Activated naive CD4-positive, alpha-beta T cell treated with anti-CD3 and anti-CD28 coated beads for 36 hours (primary cell): ENCODE results near the gene LTA. TPM values are rescaled to one million over a fixed set of nuclear protein-coding genes. Genes with fewer than 3 reads are reported as not detected.

Experiments
- CTCF ChIA-PET: fragments of 350-600 bp; sonication (Branson Sonifier 250); formaldehyde crosslinking; loops from one replicate; lab custom pipeline; 2021; ENCODE audit warnings: antibody characterized with exemption; lab: Charles Lee
- DNase-seq: peaks from one replicate; pipeline ENCODE4 v3.0.0-alpha.2; 2020
- H3K27ac Mint-ChIP-seq: one replicate; pipeline ENCODE4 v1.8.0; 2021; ENCODE audit warnings: mild to moderate bottlenecking, mixed read lengths
- H3K27me3 Mint-ChIP-seq: one replicate; pipeline ENCODE4 v1.8.0; 2021; ENCODE audit warnings: low read depth, mixed read lengths
- H3K36me3 Mint-ChIP-seq: one replicate; pipeline ENCODE4 v1.8.0; 2021; ENCODE audit warnings: low read depth, mixed read lengths
- H3K4me1 Mint-ChIP-seq: one replicate; pipeline ENCODE4 v1.8.0; 2021; ENCODE audit warnings: low read depth, mixed read lengths
- H3K4me3 Mint-ChIP-seq: one replicate; pipeline ENCODE4 v1.8.0; 2021; ENCODE audit warnings: mild to moderate bottlenecking, moderate library complexity, mixed read lengths
- H3K9me3 Mint-ChIP-seq: one replicate; pipeline ENCODE4 v1.8.0; 2021; ENCODE audit warnings: mixed read lengths
- intact Hi-C: fragments of 100-400 bp; cut with micrococcal nuclease; formaldehyde crosslinking; loops from one replicate; pipeline ENCODE4 v1.15.1; 2023
- total RNA-seq, 2 experiments: library from RNA; stranded (reverse); gene quantifications; one replicate each; pipeline ENCODE4 v1.2.3, GENCODE V29; 2021

Gene LTA
- total RNA-seq, 2 experiments from 2014 or later, result 165 to 173 TPM

- H3K4me3 Mint-ChIP-seq, result peak overlapping the region; percentile 83
- no peak for DNase-seq
- H3K4me1 Mint-ChIP-seq, result peaks cover 40% of the 10 kb centered on the region
- peak overlapping the region; percentile 97 for H3K27ac Mint-ChIP-seq
- no peaks in the 10 kb centered on the region for H3K9me3 Mint-ChIP-seq
- CTCF ChIA-PET, result interaction anchor here (0.5 to 1.1 kb wide), 6 partner anchors 12 to 127 kb away, joined by 3 to 7 read pairs (median 4); partner anchors contain the start of gene ATP6V1G2
- intact Hi-C loops, result no loop called here
- H3K27me3 Mint-ChIP-seq, result no peaks in the 10 kb centered on the region
- H3K36me3 Mint-ChIP-seq, result peaks cover 61% of the 10 kb centered on the region
These were observed 49.9 kb downstream of the LTA start for GRCh38 chr6:31621991-31622390.

- no peaks in the 10 kb centered on the region for H3K9me3 Mint-ChIP-seq
- peaks cover 36% of the 10 kb centered on the region for H3K4me1 Mint-ChIP-seq
- CTCF ChIA-PET, result interaction anchor here (0.5 to 1.1 kb wide), 6 partner anchors 12 to 219 kb away, joined by 3 to 5 read pairs (median 4); partner anchors contain the start of gene ATP6V1G2
- intact Hi-C loops, result no loop called here
- H3K27me3 Mint-ChIP-seq, result no peaks in the 10 kb centered on the region
- no peak for DNase-seq
- H3K27ac Mint-ChIP-seq, result peak overlapping the region; percentile 97
- peaks cover 65% of the 10 kb centered on the region for H3K36me3 Mint-ChIP-seq
- H3K4me3 Mint-ChIP-seq, result peak overlapping the region; percentile 83
These were observed 50.6 kb downstream of the LTA start for GRCh38 chr6:31622684-31623091.

Other genes starting within 250 kb of the LTA start
- 1,000 to 10,000 TPM; 3,225 to 3,295 TPM for gene HLA-B, start 215.1 kb upstream of the LTA start, total RNA-seq
- gene MICA, start 168.7 kb upstream of the LTA start, total RNA-seq, result 10 to 100 TPM; 10.2 to 10.4 TPM
- 10 to 100 TPM; 21.4 to 22.6 TPM for gene MICB, start 74.1 kb upstream of the LTA start, total RNA-seq
- not detected for gene MCCD1, start 43.3 kb upstream of the LTA start, total RNA-seq
- 100 to 1,000 TPM; 600 to 624 TPM for gene DDX39B, start 30.3 kb upstream of the LTA start, total RNA-seq
- gene ATP6V1G2, start 25.7 kb upstream of the LTA start, total RNA-seq, result 1 to 10 TPM; 1.2 to 1.4 TPM
- gene NFKBIL1, start 24.7 kb upstream of the LTA start, total RNA-seq, result 10 to 100 TPM; 20.4 to 20.6 TPM
- 10 to 100 TPM; 31.6 to 33.2 TPM for gene TNF, start 3.3 kb downstream of the LTA start, total RNA-seq
- 10 to 100 TPM; 50.5 to 52.3 TPM for gene LTB, start 10.1 kb downstream of the LTA start, total RNA-seq
- gene LST1, start 14.0 kb downstream of the LTA start, total RNA-seq, result 10 to 100 TPM; 11.5 to 12.5 TPM
- 1 to 10 TPM; 2.8 TPM for gene NCR3, start 20.7 kb downstream of the LTA start, total RNA-seq
- gene AIF1, start 42.9 kb downstream of the LTA start, total RNA-seq, result 100 to 1,000 TPM; 120 to 129 TPM
- 100 to 1,000 TPM; 283 to 304 TPM for gene PRRC2A, start 48.4 kb downstream of the LTA start, total RNA-seq
- 100 to 1,000 TPM; 286 to 295 TPM for gene BAG6, start 80.4 kb downstream of the LTA start, total RNA-seq
- 1 to 10 TPM; 2.6 to 3.7 TPM for gene APOM, start 83.6 kb downstream of the LTA start, total RNA-seq
- 1 to 10 TPM; 8.8 to 9.0 TPM for gene C6orf47, start 88.5 kb downstream of the LTA start, total RNA-seq
- gene GPANK1, start 92.7 kb downstream of the LTA start, total RNA-seq, result 10 to 100 TPM; 31.2 to 32.4 TPM
- 100 to 1,000 TPM; 215 to 219 TPM for gene CSNK2B, start 93.8 kb downstream of the LTA start, total RNA-seq
- 1 to 10 TPM; 6.4 to 6.5 TPM for gene LY6G5B, start 97.7 kb downstream of the LTA start, total RNA-seq
- gene LY6G5C, start 108.8 kb downstream of the LTA start, total RNA-seq, result 1 to 10 TPM in 1 of 2 experiments, under 1 TPM in 1; 0.93 to 1.4 TPM
- gene ABHD16A, start 131.0 kb downstream of the LTA start, total RNA-seq, result 10 to 100 TPM; 19.9 to 22.5 TPM
- not detected for gene LY6G6F, start 134.6 kb downstream of the LTA start, total RNA-seq
- not detected for gene LY6G6D, start 143.1 kb downstream of the LTA start, total RNA-seq
- gene LY6G6C, start 149.5 kb downstream of the LTA start, total RNA-seq, result not detected
- under 1 TPM in 1 of 2 experiments, not detected in 1; 0.49 TPM for gene MPIG6B, start 151.1 kb downstream of the LTA start, total RNA-seq
- 10 to 100 TPM in 1 of 2 experiments, 1 to 10 TPM in 1; 8.5 to 11.3 TPM for gene DDAH2, start 157.0 kb downstream of the LTA start, total RNA-seq
- 100 to 1,000 TPM; 348 to 353 TPM for gene CLIC1, start 164.2 kb downstream of the LTA start, total RNA-seq
- 100 to 1,000 TPM; 101 to 105 TPM for gene MSH5, start 167.7 kb downstream of the LTA start, total RNA-seq
- 10 to 100 TPM in 1 of 2 experiments, 1 to 10 TPM in 1; 9.8 to 10.5 TPM for gene SAPCD1, start 190.4 kb downstream of the LTA start, total RNA-seq
- under 1 TPM; 0.69 to 0.89 TPM for gene VWA7, start 205.0 kb downstream of the LTA start, total RNA-seq
- gene VARS1, start 223.5 kb downstream of the LTA start, total RNA-seq, result 100 to 1,000 TPM; 157 to 161 TPM
- gene LSM2, start 234.7 kb downstream of the LTA start, total RNA-seq, result 100 to 1,000 TPM; 172 to 174 TPM
- under 1 TPM; 0.86 to 0.95 TPM for gene HSPA1L, start 243.0 kb downstream of the LTA start, total RNA-seq
- gene HSPA1A, start 243.3 kb downstream of the LTA start, total RNA-seq, result 10 to 100 TPM; 19.8 to 23.1 TPM